ENCODE measurements around the gene IL16.
A peak's percentile ranks its signal among the peaks of the same experiment; 100 is the strongest.
"Not testable (repeated sequence)": the region's sequence is repeated elsewhere in the genome, so short reads cannot be mapped to it uniquely, and the experiment has no call there.

Gene IL16

DNA sequence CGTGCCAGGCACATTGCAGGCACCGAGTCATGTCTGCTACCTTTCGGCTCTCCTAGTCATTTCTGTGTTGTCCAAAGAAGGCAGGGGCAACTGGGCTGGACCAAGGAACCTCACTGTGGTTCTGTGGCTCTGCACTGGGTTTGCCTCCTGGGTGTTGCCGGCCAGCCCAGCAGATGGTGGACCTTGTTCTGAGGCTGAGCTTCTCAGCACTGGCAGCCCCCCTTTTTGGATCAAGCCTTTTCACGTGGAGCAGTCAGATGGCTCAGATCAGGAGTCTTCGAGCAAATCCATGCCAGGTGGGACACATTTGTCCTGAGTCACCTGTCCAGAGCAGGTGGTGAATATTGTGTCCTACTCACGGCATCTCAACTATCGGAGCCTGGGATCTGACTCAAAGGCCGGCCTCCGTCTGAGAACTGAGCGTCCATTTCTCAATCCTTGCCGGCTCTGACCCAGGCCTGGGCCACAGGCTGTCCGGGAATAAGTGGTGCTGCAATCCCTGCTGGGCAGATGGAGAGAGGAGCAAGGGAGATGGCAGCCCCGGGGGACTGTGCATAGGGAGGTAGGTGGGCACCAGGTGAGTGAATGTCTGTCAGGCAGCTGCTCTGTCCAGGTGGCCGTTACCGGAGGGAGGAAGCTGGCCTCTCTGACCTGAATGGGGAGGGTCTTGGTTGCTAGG lies at the start of gene IL16:
Gene IL16, plus strand, starts transcription at position 304 of the 679 bp plus-strand sequence. CDS start 28,521 bp downstream, outside the sequence.
- DNase-seq: no peak

DNA sequence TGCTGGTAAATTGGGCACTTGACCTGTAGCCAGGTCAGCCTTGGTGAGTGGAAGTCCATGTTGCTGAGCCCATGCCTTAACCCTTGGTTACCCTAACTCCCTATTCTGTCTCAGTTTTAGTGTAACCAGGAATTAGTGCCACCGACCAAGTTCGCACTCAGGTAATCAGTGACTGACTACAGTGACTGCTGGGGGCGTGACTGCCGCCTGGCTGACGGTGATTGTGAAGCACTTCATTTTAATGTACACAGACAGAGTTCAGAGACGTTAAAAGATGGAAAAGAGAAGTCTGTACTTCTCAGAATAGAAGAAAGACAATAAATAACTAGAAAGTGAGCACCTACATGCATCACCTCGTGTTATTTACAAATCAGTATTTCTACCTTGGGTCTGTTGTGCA lies 45.3 kb upstream of the IL16 start:
- DNase-seq: no peak

DNA sequence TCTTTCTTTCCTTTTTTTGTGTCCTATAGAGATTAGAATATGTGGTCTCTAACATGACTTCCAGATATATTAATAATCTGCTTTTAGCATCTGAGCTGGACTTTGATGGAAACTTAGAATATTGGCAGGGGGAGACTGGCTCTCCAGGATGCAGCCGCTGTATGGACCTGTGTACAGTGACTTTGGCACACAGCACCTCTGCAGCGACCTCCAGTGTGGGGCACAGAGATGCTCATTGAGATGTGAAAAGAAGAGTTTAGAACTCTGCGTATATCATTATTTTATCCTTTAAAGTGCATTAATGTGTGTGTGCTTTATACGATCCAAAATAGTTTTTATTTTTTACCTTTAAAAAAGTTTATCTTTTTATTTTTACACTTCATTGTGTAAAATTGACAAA lies 44.3 kb upstream of the IL16 start:
- DNase-seq: no peak

DNA sequence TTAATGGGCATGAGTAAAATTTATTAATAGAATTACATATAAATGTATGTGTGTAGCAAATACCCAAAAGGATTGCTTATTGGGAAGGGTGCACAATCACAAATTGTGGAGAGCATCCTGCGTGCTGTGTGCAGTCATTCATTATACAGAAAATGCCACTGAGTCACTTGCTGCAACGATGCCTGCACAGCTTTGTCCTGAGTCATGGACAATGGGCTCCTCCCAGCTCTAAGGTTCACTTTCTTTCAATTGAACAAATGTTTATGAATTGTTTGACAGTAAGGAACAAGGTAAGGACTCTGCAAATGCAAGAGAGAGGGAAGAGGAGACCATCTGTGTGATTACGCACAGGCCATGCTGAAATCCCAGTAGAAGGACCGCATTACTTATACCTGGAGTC lies 43.9 kb upstream of the IL16 start:
- DNase-seq: no peak

DNA sequence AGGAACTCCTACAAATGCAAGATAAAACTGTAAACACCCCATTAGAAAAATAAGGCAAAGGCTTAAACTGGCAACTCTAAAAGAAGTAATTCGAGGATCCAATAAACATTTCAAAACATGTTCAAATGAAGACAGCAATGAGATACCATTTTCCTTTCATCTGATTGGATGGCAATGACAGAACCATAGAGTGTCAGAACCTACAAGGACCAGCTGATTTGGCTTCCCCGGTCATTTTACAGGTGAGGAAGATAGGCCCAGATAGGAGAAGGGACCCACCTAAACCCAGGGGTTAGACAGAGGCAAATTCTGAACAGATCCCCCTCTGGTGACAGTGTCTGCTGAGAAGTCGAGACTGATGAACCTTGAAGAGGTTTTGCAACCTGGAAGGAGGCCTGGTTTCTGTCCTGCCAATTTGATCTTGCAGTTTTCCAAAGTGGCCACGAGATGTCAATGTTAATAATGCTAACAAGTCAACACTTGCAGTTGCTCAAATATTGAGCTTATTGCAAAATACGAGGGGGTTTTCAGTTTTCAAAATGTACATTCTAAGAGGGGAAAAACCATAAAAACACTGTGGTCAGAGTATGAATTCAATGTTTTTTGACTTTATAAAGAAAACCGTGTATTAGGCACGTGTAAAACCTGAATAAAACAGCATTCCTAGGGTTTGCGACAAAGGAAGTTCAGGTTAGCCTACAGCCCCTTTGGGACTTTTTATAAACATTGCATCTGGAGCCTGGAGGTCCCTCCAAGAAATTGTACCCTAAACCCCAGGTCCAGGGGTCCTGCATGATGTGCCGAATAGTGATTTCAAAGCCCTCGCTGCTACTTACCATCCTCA lies 41.1 kb upstream of the IL16 start:
- DNase-seq: peak in 1 of 2 experiments; percentile 2

DNA sequence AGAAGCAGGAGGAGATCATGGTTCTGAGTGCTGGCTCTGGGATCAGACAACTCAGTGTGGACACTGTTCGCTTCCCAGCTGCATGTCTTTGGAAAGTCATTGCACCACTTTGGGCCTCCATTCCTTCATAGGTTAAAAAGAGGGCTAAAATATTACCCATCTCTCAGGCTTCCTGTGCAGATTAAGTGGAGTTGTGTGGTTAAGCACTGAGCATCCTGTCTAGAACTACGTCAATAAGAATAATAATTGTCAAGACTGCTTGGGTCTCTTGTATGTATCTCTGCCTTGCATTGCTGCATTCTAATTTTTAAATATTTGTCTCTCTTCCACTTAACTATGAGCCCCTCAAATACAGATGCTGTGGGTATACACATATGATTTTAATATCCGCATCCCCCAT lies 40.4 kb upstream of the IL16 start:
- no peak for DNase-seq

DNA sequence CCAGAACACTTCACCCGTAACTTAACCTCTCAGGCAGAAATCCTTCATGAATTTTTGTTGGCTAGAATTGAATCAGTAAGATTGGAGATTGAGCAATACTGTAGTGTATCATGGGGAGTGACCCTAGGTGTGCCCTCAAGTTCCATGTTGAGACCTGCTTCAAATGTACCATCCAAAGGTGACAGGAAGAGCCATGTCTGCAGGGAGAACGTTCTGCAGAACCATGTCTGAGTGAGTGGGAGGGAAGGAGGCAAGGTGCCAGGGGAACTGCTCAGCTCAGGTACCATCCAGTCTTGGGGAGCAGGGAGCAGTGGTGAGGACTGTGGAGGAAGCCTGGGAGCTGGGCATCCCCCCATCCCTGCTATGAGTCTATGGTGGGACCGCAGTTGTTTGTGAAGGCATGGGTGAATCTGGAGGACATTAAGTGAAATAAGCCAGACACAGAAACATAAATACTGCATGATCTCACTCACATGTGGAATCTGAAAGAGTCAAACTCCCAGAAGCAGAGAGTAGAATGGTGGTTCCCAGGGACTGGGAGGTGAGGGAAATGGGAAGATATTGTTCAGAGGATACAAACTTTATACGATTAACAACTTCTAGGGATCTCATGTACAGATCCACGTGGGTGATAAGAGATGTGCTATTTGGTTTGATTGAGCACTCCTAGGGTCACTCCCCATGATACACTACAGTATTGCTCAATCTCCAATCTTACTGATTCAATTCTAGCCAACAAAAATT lies 39.3 kb upstream of the IL16 start:
- DNase-seq: no peak

DNA sequence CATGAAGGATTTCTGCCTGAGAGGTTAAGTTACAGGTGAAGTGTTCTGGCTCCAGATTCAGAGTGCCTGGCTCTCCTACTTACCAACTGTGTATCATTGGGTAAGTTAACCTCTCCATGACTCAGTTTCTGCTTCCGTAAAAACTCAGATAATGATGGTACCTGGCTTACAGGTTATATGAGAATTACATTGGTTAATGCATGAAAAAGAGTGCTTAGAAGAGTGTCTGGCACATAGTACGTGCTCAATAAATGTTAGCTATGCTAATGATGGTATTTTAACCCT lies 38.8 kb upstream of the IL16 start:
- DNase-seq: no peak

DNA sequence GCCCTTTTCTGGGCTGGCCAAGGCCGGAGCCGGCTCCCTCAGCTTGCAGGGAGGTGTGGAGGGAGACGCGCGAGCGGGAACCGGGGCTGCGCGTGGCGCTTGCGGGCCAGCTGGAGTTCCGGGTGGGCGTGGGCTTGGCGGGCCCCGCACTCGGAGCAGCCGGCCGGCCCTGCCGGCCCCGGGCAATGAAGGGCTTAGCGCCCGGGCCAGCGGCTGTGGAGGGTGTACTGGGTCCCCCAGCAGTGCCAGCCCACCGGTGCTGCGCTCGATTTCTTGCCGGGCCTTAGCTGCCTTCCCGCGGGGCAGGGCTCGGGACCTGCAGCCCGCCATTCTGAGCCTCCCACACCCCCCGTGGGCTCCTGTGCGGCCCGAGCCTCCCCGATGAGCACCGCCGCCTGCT lies 38.1 kb upstream of the IL16 start:
- not testable (repeated sequence) for DNase-seq

DNA sequence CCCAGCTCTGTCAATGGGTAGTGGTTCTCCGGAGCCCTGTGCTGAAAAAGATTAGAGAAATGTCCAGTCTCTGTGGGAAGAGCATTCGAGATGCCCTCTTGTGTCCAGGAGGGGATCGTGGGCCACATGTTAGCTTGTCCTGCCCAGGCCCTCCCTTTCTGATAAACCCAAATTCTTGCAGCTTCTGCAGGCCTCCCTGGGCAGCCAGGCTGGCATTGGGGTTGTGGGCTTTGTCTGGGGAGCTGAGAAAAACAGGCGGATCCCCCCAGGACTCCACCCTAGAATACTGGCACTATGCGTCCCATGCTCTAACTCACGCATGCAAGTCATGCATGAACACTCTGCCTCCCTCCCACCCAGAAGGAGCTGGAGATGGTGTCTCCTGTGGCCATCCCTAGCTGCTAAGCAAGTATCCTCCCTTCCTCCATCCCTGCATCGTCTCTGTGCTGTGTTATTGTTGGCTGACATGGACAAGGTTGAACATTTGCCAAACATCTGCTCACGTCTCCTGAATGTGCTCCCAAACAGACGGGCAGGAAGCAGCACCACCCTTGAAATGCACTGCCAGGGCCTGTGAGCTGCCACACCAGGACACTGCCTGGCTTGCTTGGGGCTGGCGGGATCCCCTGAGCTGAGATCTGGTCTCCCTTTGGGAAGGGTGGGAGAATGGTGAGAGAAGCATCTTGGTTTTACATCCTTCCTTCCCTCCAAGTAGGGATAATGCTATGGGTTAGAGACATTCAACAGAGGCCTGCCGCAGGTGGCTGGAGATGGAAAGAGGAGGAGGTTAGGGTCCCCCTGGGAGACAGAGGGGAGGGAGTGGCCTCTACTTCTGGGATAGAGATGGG lies 36.1 kb upstream of the IL16 start:
- no peak for DNase-seq

DNA sequence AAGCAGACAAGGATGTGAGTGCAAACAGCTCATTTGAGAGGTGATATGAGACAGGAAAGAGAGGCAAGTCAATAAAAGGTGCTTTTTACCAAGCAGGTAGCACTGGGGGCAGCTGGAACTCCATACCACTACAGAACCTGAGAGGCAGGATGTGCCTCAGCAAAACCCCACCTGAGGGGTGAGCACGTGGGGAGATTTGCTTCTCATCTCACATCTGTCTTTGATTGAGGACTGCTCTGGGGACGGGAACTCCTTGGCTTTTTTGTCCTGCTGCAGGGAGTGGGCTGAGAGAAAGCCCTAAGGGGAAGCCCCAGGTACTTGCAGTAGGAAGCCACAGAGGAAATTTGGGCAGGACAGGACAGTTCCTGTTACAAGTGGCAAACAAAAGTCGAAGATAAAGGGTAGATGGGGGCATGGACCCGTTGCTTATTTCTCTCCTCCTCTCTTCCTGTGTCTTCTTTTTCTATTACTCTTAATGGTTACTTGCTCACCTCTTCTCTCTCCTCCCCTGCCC lies 35.5 kb upstream of the IL16 start:
- no peak for DNase-seq

DNA sequence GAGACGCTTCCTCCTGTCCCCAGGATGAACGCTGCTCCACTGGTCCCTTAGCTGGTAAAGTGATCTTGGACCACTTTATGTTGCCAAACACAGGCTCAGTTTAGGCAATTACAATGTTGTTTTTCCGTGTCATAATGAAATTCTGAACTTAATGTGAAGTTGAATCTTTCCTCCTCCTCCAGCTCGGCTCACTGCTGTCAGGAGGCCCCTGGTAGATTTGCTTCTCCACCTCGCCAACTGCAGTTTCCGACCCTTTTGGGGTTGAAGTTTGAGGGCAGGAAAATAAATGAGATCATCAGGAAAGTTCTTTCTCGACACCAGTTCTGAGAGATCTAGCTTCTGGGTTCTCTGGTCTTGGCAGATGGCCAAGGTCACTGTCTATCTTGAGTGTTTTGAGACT lies 34.8 kb upstream of the IL16 start:
- no peak for DNase-seq

DNA sequence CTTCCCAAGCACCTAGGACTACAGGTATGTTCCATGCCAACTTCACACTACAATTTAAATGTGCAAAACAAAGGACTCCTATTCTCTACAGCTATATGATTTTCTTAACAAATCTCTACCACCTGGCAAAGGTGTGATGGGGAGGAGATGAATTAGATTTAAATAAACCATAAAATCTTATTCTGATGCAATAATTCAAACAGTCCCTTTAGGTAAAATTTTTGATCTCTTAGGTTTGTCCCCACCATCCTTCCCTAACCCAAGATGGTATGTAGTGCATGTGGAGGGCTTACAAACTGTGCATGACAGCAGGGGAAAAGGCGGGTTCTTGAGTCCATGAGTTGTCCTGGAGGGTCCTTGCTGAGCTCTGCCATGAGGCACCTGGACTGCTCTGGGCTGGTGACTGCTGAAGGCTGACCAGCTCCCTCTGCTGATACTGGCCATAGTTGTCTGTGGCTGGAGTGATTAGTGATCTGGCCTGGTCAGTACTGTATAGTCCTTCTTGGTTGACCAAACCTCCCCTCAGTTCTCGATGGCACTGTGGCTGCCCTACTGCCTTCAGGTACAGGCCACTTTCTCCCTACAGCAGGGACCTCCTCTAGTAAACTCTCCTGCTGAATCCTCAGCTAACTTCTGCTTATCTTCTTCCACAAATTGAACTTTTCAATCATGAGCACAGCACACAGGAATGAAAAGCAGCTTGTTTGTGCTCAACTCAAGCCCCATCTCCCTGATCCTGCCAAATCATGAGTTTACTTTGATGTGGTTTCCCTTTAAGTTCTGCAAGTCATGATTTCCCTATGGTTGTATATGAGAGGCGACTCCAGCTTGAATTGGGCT lies 32.5 kb upstream of the IL16 start:
- DNase-seq: no peak

DNA sequence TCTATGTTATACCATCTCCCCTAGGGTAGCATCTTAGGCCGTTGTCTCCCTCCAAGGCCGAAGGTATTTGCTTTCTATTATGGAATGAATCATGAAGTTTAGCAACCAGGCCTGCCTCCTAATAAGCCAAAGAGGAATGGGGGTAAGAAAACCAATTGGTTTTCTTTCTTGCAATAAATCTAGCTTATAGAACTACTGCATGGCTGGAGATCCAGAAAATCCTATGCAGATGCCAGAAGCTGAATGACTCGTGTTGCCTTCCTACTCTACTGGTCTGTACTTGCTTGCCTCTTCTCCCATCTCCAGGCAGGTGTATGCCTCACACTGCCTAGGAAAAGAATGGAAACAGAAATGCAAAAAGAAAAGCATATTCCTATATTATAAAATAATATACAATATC lies 31.1 kb upstream of the IL16 start:
- DNase-seq: no peak

DNA sequence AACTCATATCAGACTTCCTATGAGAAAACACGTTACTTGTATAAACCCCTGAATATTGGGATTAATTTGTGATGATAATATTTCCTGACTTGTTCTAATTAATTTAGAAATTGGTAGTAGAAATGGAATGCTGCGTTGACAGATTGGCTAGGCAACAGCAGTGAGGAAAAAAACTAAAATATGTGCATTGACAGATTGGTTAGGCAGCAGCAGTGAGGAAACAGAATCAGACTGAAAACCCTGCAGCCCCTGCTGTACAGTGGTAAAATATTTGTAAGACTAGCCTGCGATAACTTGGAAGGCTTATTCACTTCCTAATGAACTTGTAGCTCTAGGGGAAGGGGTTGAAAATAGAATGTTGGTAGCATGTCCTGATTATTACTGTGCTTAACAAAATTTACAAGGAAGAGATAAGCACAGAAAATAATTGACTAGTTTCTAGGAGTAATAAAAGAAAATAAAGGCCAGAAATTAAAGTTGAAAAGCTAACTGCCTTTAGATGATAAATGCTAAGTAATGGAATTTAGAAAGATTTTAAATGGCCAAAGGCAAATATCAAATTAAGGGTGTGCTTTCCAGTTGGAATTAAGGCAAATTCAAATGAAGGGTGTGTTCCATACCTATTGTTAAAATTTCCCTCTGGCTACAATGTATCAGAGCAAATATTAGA lies 29.9 kb upstream of the IL16 start:
- DNase-seq: no peak

DNA sequence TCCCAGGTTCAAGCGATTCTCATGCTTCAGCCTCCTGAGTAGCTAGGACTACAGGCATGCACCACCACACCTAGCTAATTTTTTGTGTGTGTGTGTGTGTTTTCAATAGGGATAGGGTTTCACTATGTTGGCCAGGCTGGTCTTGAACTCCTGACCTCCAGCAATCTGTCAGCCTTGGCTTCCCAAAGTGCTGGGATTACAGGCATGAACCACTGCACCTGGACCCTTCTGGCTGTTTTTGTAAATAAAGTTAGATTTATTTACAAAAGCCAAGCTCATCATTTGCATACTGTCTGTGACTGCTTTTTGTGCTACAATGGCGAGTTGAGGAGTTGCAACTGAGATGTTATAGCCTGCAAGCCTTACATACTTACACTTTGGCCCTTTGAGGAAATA lies 28.6 kb upstream of the IL16 start:
- DNase-seq: no peak

DNA sequence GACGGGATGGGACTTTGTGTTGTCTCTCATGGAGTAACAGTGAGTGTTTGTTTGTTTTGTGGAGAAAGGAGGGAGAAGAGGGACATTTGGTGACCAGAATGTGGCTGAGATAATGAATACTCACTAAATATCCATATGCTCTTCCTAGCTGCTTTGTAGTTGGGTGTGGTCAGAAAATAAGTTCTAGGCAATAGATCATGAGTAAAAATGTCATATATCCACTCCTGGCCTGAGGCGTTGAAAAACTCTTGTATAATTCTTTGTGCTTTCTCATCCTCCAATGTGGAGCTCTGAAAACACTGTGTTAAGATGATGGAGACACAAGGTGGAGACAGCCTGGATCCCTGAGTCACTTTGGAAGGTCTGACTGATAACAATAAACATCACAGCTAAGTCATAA lies 28.0 kb upstream of the IL16 start:
- DNase-seq: no peak

DNA sequence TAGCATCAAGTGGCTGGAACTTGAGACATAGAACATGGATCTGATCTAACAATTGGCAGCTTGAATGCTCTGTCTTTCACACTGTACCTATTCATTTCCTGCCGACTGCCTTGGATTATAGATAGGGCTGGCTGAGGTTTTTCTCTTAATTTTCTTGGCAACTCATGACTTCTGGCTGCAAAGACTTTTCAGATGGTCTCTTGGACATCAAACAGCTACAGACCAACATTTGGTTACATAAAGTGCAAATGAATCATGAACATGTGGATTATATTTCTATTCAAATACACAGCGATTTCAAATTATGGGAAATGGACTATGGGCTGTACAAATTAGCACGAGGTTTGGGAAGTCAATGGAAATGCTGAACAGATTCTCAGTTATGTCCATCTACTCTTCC lies 26.2 kb upstream of the IL16 start:
- DNase-seq: no peak

DNA sequence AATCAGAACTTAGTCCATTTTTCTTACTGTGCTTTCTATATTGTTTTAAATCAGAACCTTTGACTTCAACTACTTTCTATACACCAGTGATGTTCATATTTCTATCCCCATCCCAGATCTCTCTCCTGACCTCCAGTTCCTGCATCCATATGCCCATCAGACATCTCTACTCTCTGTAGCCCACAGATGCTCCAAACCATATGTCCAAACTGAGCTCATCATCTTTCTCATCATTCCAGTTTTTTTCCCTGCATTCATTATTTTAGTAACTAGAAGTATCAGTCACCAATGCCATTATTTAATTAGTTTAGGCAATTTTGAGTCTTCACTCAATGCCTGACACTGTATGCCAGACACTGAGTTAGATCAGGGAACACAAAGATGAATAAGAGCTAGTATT lies 25.4 kb upstream of the IL16 start:
- DNase-seq: no peak

DNA sequence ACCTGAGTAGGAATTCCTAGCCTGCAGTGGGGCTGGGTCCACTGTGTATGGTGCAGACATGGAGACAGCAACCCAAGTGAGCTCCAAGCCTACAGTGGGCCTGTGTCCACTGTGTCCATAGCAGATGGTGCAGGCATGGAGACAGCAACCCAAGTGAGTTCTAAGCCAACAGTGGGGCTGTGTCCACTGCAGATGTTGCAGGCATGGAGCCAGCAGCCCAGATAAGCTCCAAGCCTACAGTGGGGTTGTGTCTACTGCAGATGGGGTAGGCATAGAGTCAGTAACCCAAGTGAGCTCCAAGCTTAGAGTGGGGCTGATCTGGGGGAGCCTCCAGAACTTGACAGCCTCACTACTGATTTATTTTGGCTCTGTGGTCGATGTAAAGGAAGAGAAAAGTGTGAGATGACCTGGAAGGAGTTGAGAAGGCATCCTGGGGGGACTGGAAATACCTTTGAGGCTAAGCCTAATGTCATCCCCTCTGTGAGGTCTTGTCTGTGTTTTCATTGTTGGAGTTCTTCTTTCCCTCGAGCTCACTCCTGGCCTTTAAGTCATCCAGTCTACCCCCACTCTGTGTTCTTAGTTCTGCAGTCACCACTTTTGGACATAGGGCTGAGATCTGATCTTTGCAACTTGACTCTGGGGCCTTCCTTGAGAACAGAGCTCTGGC lies 22.4 kb upstream of the IL16 start:
- DNase-seq: no peak
